SK-N-SH treated with all-trans-retinoic acid at 6 μM for 48 hours (cell line): ENCODE measurements around the gene TBATA.

Experiments
- ISL1 ChIP-seq: fragments of 250-450 bp; sonication (Bioruptor Pico); IDR thresholded peaks from 2 replicates; pipeline ENCODE4 v2.1.2; 2022; ENCODE audit warnings: mild to moderate bottlenecking, moderate library complexity
- PATZ1 ChIP-seq: fragments of 250-450 bp; sonication (Bioruptor Pico); IDR thresholded peaks from 2 replicates; pipeline ENCODE4 v1.8.0; 2020; ENCODE audit warnings: mild to moderate bottlenecking, moderate library complexity, borderline replicate concordance
- TSHZ2 ChIP-seq: fragments of 250-450 bp; sonication (Bioruptor Pico); IDR thresholded peaks from 2 replicates; pipeline ENCODE4 v1.5.0; 2020; ENCODE audit warnings: mild to moderate bottlenecking, moderate library complexity
- ZNF70 ChIP-seq: fragments of 450-650 bp; formaldehyde crosslinking; IDR thresholded peaks from 2 replicates; pipeline ENCODE4 v1.5.0; 2020; ENCODE audit warnings: mild to moderate bottlenecking, moderate library complexity

GRCh38 chr10:70810967-70811366 lies 25.8 kb upstream of the TBATA start:
- no peak for TF ChIP-seq PATZ1 (CRISPR knock-in tag)
- TF ChIP-seq ISL1, result no peak
- TF ChIP-seq ZNF70 (CRISPR knock-in tag), result no peak
- no peak for TF ChIP-seq TSHZ2 (CRISPR knock-in tag)
